Measurements from ENCODE around the gene FOXG1.

FOXG1 gene
- total RNA-seq: 0 to 0.96 (median 0) reads per million in 9 experiments

- H3K27ac Mint-ChIP-seq: peak within 1 kb of the TSS in 1 of 2 donors; percentile 63
- H3K27me3 Mint-ChIP-seq: peaks cover 21 to 55% of the 10 kb centered on the region in 2 donors
- DNase-seq: no peak
- H3K36me3 Mint-ChIP-seq (ENCODE audit: insufficient read depth): no peaks in the 10 kb centered on the region
- H3K4me3 Mint-ChIP-seq: peak within 1 kb of the TSS; percentile 15 to 29
- ATAC-seq (replicated peaks): no peak
- peaks cover 5 to 7% of the 10 kb centered on the region in 2 donors for H3K9me3 Mint-ChIP-seq
- H3K4me1 Mint-ChIP-seq (ENCODE audit: low read depth in 2 of 2): peaks cover 0 to 6% of the 10 kb centered on the region in 2 donors
Measured at GRCh38 chr14:28766469-28766955, at the start of gene FOXG1. TSS of gene FOXG1 (plus strand) at chr14:28766787. CDS start at chr14:28767280, 493 bp downstream.

- Mint-ChIP-seq H3K4me3 (no peak overlapping the region), H3K27ac (no peak overlapping the region), H3K36me3 (ENCODE audit: insufficient read depth) (no peaks in the 10 kb centered on the region), H3K27me3 (no peaks in the 10 kb centered on the region), H3K9me3 (peaks cover 7 to 9% of the 10 kb centered on the region in 2 donors), H3K4me1 (ENCODE audit: low read depth in 2 of 2) (no peaks in the 10 kb centered on the region)
- ATAC-seq (replicated peaks): no peak
- DNase-seq: no peak
Measured at GRCh38 chr14:28719130-28719529, 47.5 kb upstream of the FOXG1 start.

- ATAC-seq (replicated peaks): no peak
- DNase-seq: no peak
- H3K27me3 Mint-ChIP-seq: no peaks in the 10 kb centered on the region
- H3K4me1 Mint-ChIP-seq (ENCODE audit: low read depth in 2 of 2): no peaks in the 10 kb centered on the region
- H3K9me3 Mint-ChIP-seq: peaks cover 7 to 8% of the 10 kb centered on the region in 2 donors
- no peak overlapping the region for H3K27ac Mint-ChIP-seq
- H3K4me3 Mint-ChIP-seq: no peak overlapping the region
- H3K36me3 Mint-ChIP-seq (ENCODE audit: insufficient read depth): no peaks in the 10 kb centered on the region
Measured at GRCh38 chr14:28731358-28731757, 35.2 kb upstream of the FOXG1 start.

- Mint-ChIP-seq H3K4me1 (ENCODE audit: low read depth in 2 of 2) (no peaks in the 10 kb centered on the region), H3K4me3 (no peak overlapping the region), H3K27me3 (no peaks in the 10 kb centered on the region), H3K9me3 (peaks cover 13 to 15% of the 10 kb centered on the region in 2 donors), H3K36me3 (ENCODE audit: insufficient read depth) (no peaks in the 10 kb centered on the region), H3K27ac (no peak overlapping the region)
- DNase-seq (no peak), ATAC-seq (replicated peaks) (no peak)
Measured at GRCh38 chr14:28742171-28742846, 24.3 kb upstream of the FOXG1 start.

GRCh38 chr14:28744126-28744525 is 22.5 kb upstream of the FOXG1 start:
- Mint-ChIP-seq H3K4me1 (ENCODE audit: low read depth in 2 of 2) (no peaks in the 10 kb centered on the region), H3K9me3 (peaks cover 13 to 15% of the 10 kb centered on the region in 2 donors), H3K4me3 (no peak overlapping the region), H3K36me3 (ENCODE audit: insufficient read depth) (no peaks in the 10 kb centered on the region), H3K27ac (no peak overlapping the region), H3K27me3 (no peaks in the 10 kb centered on the region)
- DNase-seq (no peak), ATAC-seq (replicated peaks) (no peak)

- no peaks in the 10 kb centered on the region for H3K4me1 Mint-ChIP-seq (ENCODE audit: low read depth in 2 of 2)
- peaks cover 13 to 15% of the 10 kb centered on the region in 2 donors for H3K9me3 Mint-ChIP-seq
- H3K27ac Mint-ChIP-seq: no peak overlapping the region
- ATAC-seq (replicated peaks) (no peak), DNase-seq (no peak)
- H3K36me3 Mint-ChIP-seq (ENCODE audit: insufficient read depth): no peaks in the 10 kb centered on the region
- H3K27me3 Mint-ChIP-seq: no peaks in the 10 kb centered on the region
- H3K4me3 Mint-ChIP-seq: no peak overlapping the region
Measured at GRCh38 chr14:28745176-28745575, 21.4 kb upstream of the FOXG1 start.

GRCh38 chr14:28746247-28746646 is 20.3 kb upstream of the FOXG1 start:
- Mint-ChIP-seq H3K4me3 (no peak overlapping the region), H3K27ac (no peak overlapping the region), H3K36me3 (ENCODE audit: insufficient read depth) (no peaks in the 10 kb centered on the region), H3K4me1 (ENCODE audit: low read depth in 2 of 2) (no peaks in the 10 kb centered on the region), H3K9me3 (peaks cover 13 to 15% of the 10 kb centered on the region in 2 donors), H3K27me3 (no peaks in the 10 kb centered on the region)
- ATAC-seq (replicated peaks) (no peak), DNase-seq (no peak)

- H3K9me3 Mint-ChIP-seq: peaks cover 11 to 13% of the 10 kb centered on the region in 2 donors
- H3K27ac Mint-ChIP-seq: no peak overlapping the region
- no peak for ATAC-seq (replicated peaks)
- H3K27me3 Mint-ChIP-seq: peaks cover 0 to 21% of the 10 kb centered on the region in 2 donors
- no peak for DNase-seq
- H3K4me1 Mint-ChIP-seq (ENCODE audit: low read depth in 2 of 2): no peaks in the 10 kb centered on the region
- H3K4me3 Mint-ChIP-seq: no peak overlapping the region
- no peaks in the 10 kb centered on the region for H3K36me3 Mint-ChIP-seq (ENCODE audit: insufficient read depth)
Measured at GRCh38 chr14:28751467-28752058, 15.0 kb upstream of the FOXG1 start.

GRCh38 chr14:28754209-28754985 is 12.2 kb upstream of the FOXG1 start:
- Mint-ChIP-seq H3K9me3 (peaks cover 5 to 6% of the 10 kb centered on the region in 2 donors), H3K4me1 (ENCODE audit: low read depth in 2 of 2) (no peaks in the 10 kb centered on the region), H3K4me3 (no peak overlapping the region), H3K27me3 (peaks cover 12 to 49% of the 10 kb centered on the region in 2 donors), H3K36me3 (ENCODE audit: insufficient read depth) (no peaks in the 10 kb centered on the region), H3K27ac (no peak overlapping the region)
- DNase-seq (no peak), ATAC-seq (replicated peaks) (no peak)

- no peaks in the 10 kb centered on the region for H3K4me1 Mint-ChIP-seq (ENCODE audit: low read depth in 2 of 2)
- no peak overlapping the region for H3K27ac Mint-ChIP-seq
- DNase-seq: no peak
- no peak for ATAC-seq (replicated peaks)
- no peak overlapping the region for H3K4me3 Mint-ChIP-seq
- H3K9me3 Mint-ChIP-seq: peaks cover 5 to 6% of the 10 kb centered on the region in 2 donors
- H3K36me3 Mint-ChIP-seq (ENCODE audit: insufficient read depth): no peaks in the 10 kb centered on the region
- peaks cover 17 to 58% of the 10 kb centered on the region in 2 donors for H3K27me3 Mint-ChIP-seq
Measured at GRCh38 chr14:28755198-28755815, 11.3 kb upstream of the FOXG1 start.

GRCh38 chr14:28755884-28756268 is 10.7 kb upstream of the FOXG1 start:
- Mint-ChIP-seq H3K27ac (no peak overlapping the region), H3K4me3 (no peak overlapping the region), H3K27me3 (peaks cover 17 to 62% of the 10 kb centered on the region in 2 donors), H3K9me3 (peaks cover 5 to 6% of the 10 kb centered on the region in 2 donors), H3K36me3 (ENCODE audit: insufficient read depth) (no peaks in the 10 kb centered on the region), H3K4me1 (ENCODE audit: low read depth in 2 of 2) (no peaks in the 10 kb centered on the region)
- ATAC-seq (replicated peaks) (no peak), DNase-seq (no peak)

GRCh38 chr14:28756269-28756883 is 10.2 kb upstream of the FOXG1 start:
- no peaks in the 10 kb centered on the region for H3K36me3 Mint-ChIP-seq (ENCODE audit: insufficient read depth)
- no peak for ATAC-seq (replicated peaks)
- H3K27me3 Mint-ChIP-seq: peaks cover 17 to 67% of the 10 kb centered on the region in 2 donors
- H3K4me3 Mint-ChIP-seq: no peak overlapping the region
- H3K27ac Mint-ChIP-seq: no peak overlapping the region
- no peak for DNase-seq
- H3K9me3 Mint-ChIP-seq: peaks cover 5 to 8% of the 10 kb centered on the region in 2 donors
- no peaks in the 10 kb centered on the region for H3K4me1 Mint-ChIP-seq (ENCODE audit: low read depth in 2 of 2)

Data from effector memory CD8-positive, alpha-beta T cell (primary cell).